Large intestine (tissue), 3 donors: Measurements from ENCODE around the gene ABHD2. TPM values are rescaled to one million over a fixed set of nuclear protein-coding genes. Genes with fewer than 3 reads are reported as not detected.

Experiments
- DNase-seq, 2 donors: peaks; one replicate each; pipeline versions ENCODE4 v3.0.0 to v3.0.0-alpha.2; 2013
- H3K27ac ChIP-seq: one replicate; pipeline ENCODE4 v1.5.1; 2013; ENCODE audit warnings: low read length
- H3K27me3 ChIP-seq: 2 replicates; pipeline ENCODE4 v1.6.1; 2013; ENCODE audit warnings: low read length; ENCODE audit not compliant: control insufficient read depth, insufficient read depth
- H3K36me3 ChIP-seq: 2 replicates; pipeline ENCODE4 v1.6.1; 2013; ENCODE audit warnings: low read length; ENCODE audit not compliant: control insufficient read depth, insufficient read depth
- H3K4me1 ChIP-seq: one replicate; pipeline ENCODE4 v1.6.1; 2013; ENCODE audit warnings: low read length; ENCODE audit not compliant: control insufficient read depth, insufficient read depth
- H3K4me3 ChIP-seq: one replicate; pipeline ENCODE4 v1.5.1; 2013; ENCODE audit warnings: low read length
- H3K9me3 ChIP-seq: one replicate; pipeline ENCODE4 v1.6.1; 2013; ENCODE audit warnings: mild to moderate bottlenecking, low read depth, low read length, moderate library complexity; ENCODE audit not compliant: control insufficient read depth
- WGBS: methylation state at CpG from one replicate; pipeline ENCODE4 v1.1.5; 2013; ENCODE audit warnings: low lambda C conversion rate; ENCODE audit not compliant: insufficient coverage; 5-methylcytosine and 5-hydroxymethylcytosine counted together
- polyA plus RNA-seq: library from polyadenylated mRNA; unstranded; fragments of 120-200 nt; gene quantifications from one replicate; pipeline ENCODE4 v1.2.1, GENCODE V29; 2013

ABHD2 gene
- polyA plus RNA-seq, 1 donor = 58.1 TPM

DNA sequence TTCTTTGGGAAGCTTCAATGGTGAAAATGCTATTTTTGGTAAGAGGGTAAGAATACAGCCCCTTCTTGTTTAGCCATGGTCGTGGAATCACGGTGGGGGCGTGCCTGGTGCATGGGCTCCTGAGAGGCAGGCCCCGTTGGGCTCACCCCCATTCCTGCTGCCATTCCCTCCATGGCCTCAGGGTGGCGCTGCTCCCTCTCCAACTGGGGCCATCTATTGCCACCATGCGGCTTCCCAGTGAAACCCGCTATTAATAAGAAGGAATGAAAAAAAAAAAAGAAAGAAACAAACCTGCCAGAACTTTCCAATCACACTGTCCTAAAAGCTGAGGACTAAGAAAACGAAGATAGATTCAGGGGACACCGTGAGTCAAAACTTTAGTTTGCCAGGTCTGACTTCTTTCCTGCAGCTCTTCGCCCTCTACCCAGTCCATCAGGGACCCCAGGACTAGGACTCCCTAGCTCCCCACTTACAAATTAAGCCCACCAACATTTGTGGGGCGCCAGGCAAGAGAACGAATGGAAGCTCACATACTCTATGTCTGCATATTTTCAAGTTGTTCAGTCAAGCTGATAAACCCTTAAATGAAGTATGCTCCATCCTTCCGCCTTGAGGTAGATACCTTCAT, 30.6 kb upstream of the ABHD2 start:
- no peak overlapping the region for H3K27ac ChIP-seq
- no peaks in the 10 kb centered on the region for H3K27me3 ChIP-seq
- no peaks in the 10 kb centered on the region for H3K36me3 ChIP-seq
- no CpG with 5 or more reads among the region's 13 CpGs for WGBS
- DNase-seq = peak; percentile 64
- H3K9me3 ChIP-seq = no peaks in the 10 kb centered on the region
- no peak overlapping the region for H3K4me3 ChIP-seq
- no peaks in the 10 kb centered on the region for H3K4me1 ChIP-seq

DNA sequence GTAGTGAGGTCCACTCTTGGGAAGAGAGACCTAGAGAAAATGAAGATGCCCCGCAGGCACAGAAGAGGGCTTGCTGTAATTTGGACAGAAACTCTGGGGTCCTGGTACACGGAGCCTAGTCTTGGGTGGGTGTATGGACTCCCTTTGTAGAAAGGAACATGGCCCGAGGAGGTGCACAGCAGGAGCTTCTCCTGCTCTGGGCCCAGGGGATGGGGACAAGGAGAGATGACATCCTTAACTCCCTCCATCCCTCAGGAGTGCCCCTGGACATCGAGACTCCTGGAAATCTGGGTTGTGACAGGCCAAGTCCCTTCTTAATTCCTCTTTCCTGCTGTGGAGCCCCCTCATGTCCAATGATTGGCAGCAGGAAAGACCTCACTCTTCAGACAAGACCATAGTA, 29.9 kb upstream of the ABHD2 start:
- Histone ChIP-seq H3K36me3 (no peaks in the 10 kb centered on the region), H3K27ac (no peak overlapping the region), H3K27me3 (no peaks in the 10 kb centered on the region), H3K4me3 (no peak overlapping the region), H3K4me1 (no peaks in the 10 kb centered on the region), H3K9me3 (no peaks in the 10 kb centered on the region)
- no peak for DNase-seq
- no CpG with 5 or more reads among the region's 4 CpGs for WGBS

GRCh38 chr15:89058876-89059405, 29.3 kb upstream of the ABHD2 start:
- H3K36me3 ChIP-seq = no peaks in the 10 kb centered on the region
- no peaks in the 10 kb centered on the region for H3K27me3 ChIP-seq
- WGBS = no CpG with 5 or more reads among the region's 5 CpGs
- no peaks in the 10 kb centered on the region for H3K4me1 ChIP-seq
- no peak overlapping the region for H3K27ac ChIP-seq
- DNase-seq = no peak
- no peak overlapping the region for H3K4me3 ChIP-seq
- H3K9me3 ChIP-seq = no peaks in the 10 kb centered on the region

DNA sequence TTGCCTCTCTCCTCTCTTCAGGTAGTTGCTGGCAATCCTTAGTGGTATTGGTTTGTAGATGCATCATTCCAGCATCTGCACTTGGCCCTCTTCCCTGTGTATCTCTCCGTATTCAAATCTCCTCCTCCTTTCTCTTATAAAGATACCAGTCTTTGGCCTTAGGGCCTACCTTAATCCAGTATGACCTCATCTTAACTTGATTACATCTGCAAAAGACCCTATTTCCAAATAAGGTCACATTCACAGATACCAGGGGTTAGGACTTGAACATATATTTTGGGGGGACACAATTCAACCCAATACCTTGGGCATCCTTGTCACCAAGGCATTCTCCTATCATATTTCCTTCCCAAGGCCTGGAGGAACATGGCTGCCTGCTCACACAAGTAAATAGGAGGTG, 22.0 kb upstream of the ABHD2 start:
- no peak for DNase-seq
- H3K4me3 ChIP-seq = no peak overlapping the region
- no peak overlapping the region for H3K27ac ChIP-seq
- H3K27me3 ChIP-seq = no peaks in the 10 kb centered on the region
- no CpG with 5 or more reads among the region's 1 CpG for WGBS
- no peaks in the 10 kb centered on the region for H3K36me3 ChIP-seq
- H3K9me3 ChIP-seq = peaks cover 10% of the 10 kb centered on the region
- H3K4me1 ChIP-seq = no peaks in the 10 kb centered on the region

- WGBS = no CpG with 5 or more reads among the region's 1 CpG
Measured at GRCh38 chr15:89067751-89068150, 20.5 kb upstream of the ABHD2 start.

GRCh38 chr15:89068325-89068784, 19.9 kb upstream of the ABHD2 start:
- no peaks in the 10 kb centered on the region for H3K27me3 ChIP-seq
- no peak overlapping the region for H3K27ac ChIP-seq
- H3K4me3 ChIP-seq = no peak overlapping the region
- peaks cover 10% of the 10 kb centered on the region for H3K9me3 ChIP-seq
- no CpG with 5 or more reads among the region's 5 CpGs for WGBS
- H3K4me1 ChIP-seq = no peaks in the 10 kb centered on the region
- no peaks in the 10 kb centered on the region for H3K36me3 ChIP-seq
- no peak for DNase-seq

More at GRCh38 chr15:89067751-89068150, 20.5 kb upstream of the ABHD2 start:
- H3K4me1 ChIP-seq = no peaks in the 10 kb centered on the region
- no peak overlapping the region for H3K27ac ChIP-seq
- no peak overlapping the region for H3K4me3 ChIP-seq
- DNase-seq = no peak
- H3K27me3 ChIP-seq = no peaks in the 10 kb centered on the region
- peaks cover 10% of the 10 kb centered on the region for H3K9me3 ChIP-seq
- H3K36me3 ChIP-seq = no peaks in the 10 kb centered on the region

DNA sequence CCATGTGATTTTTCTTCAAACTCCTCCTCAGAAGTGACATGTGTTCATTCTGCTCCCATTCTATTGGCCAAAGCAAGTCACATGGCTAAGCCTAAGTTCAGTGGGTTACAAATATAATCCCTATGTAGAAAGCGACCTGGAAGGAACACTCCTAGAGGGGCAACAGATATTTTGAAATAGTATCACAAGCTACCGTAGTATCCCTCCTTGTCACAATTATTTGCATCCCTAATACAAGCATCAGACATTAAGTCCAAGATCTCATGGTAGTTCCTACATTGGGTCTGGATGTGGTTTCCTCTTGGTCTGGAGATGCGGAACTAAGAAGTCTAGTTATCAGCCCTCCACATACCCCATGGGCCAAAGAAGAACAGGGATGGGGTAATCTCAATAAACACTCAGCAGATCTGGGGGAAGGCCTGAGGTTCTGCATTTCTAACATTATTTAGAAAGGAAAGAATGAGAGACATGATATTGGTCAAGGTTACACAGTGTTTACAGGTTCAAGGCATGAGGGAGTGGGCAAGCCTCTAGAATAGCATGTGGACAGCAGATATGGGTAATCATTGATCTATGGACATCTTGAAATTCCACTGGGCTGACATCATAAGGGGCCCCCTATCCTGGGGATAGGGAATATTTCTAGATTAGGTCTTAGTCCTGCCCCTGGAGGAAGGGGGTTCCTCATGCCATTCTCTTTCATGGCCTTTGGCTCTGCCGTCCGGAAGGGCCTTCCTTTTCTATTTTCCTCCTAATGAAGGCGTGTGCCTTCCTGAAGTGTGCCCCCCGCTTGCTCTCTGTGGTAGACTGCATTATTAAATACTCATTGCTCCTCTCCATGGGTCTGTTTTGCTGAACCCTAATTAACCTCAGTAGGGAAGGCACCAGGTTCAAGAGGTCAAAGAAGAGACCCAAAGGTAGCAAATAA, 17.8 kb upstream of the ABHD2 start:
- no peak for DNase-seq
- Histone ChIP-seq H3K4me1 (peaks cover 1% of the 10 kb centered on the region), H3K9me3 (peaks cover 10% of the 10 kb centered on the region), H3K4me3 (no peak overlapping the region), H3K36me3 (no peaks in the 10 kb centered on the region), H3K27me3 (no peaks in the 10 kb centered on the region), H3K27ac (no peak overlapping the region)
- no CpG with 5 or more reads among the region's 7 CpGs for WGBS

DNA sequence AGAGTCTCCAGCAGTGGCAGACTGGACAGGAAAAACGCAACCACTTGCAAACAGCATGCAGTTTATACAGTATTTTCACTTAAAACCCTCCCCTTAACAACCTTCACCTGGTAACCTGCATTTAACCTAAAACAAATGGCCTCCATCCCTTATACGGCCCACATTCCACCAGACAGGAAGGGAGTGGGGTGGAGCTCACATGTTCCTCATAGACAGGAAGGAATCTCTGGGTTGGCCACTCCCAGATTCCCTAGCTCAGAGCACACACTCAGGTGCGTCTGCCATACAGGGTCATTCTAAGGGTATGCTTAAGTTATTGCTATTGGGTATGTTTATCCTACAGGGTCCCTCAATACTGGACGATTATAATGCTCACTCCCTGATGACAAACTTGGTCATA, 16.8 kb upstream of the ABHD2 start:
- DNase-seq = peak in 1 of 2 donors; percentile 43
- Histone ChIP-seq H3K27ac (no peak overlapping the region), H3K27me3 (no peaks in the 10 kb centered on the region), H3K36me3 (no peaks in the 10 kb centered on the region), H3K4me3 (no peak overlapping the region), H3K9me3 (peaks cover 10% of the 10 kb centered on the region), H3K4me1 (peaks cover 3% of the 10 kb centered on the region)
- WGBS = no CpG with 5 or more reads among the region's 4 CpGs

DNA sequence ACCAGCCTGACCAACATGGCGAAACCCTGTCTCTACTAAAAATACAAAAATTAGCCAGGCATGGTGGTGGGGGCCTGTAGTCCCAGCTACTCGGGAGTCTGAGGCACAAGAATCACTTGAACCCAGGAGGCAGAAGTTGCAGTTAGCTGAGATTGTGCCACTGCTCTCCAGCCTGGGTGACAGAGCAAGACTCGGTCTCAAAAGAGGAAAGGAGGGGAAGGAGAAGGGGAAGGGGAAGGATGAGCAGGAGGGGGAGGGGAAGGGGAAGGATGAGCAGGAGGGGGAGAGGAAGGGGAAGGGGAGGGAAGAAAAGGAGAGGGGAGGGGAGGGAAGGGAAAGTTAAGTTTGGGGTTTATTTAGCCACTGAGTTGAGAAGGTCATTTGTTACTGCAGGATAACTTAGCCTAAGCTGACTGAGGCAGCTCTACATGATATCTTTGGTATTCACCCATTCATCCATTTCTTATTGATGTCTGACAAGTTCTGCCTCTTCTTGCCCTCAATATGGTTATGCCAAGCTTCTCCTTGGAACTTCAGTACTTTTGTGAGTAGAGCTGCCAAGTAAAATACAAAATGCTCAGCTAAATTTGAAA, 15.9 kb upstream of the ABHD2 start:
- DNase-seq = no peak
- Histone ChIP-seq H3K4me1 (peaks cover 3% of the 10 kb centered on the region), H3K27ac (no peak overlapping the region), H3K4me3 (no peak overlapping the region), H3K9me3 (peaks cover 3% of the 10 kb centered on the region), H3K27me3 (no peaks in the 10 kb centered on the region), H3K36me3 (no peaks in the 10 kb centered on the region)
- no CpG with 5 or more reads among the region's 3 CpGs for WGBS

DNA sequence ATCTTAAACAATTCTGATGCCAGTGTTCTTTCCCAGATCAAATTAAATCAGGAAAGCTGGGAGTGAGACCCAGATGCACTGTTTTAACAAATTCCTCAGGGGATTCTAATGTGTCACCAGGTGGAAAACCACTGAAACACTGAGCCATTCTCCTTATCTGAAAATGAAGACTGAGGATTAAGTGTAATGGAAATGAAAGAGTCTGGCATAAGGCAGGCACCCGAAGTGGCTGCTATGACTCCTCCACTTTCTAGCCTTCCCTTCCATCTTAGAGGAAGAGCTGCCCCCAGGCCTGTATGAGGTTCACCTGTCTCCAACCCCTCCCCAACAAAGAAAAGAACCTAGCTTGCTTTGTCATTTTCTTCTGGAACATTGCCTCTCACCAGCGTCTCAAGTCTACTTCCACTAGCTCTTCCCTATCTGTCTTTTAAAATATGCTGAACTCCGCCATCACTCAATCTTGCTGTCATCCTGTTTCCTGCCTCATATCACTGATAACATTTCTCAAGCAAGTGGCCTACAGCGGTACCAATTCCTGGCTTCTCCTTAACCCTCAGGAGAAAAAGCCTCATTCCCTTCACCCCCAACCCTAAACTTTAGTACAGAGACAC, 13.7 kb upstream of the ABHD2 start:
- no peak for DNase-seq

More for the DNA sequence above, 13.7 kb upstream of the ABHD2 start:
- no peaks in the 10 kb centered on the region for H3K9me3 ChIP-seq
- H3K4me1 ChIP-seq = peaks cover 6% of the 10 kb centered on the region
- WGBS = 100% methylated on average over 1 of the region's 4 CpGs
- no peak overlapping the region for H3K4me3 ChIP-seq
- no peaks in the 10 kb centered on the region for H3K27me3 ChIP-seq
- H3K36me3 ChIP-seq = no peaks in the 10 kb centered on the region
- H3K27ac ChIP-seq = no peak overlapping the region
